Upper lobe of right lung (tissue), 1 donor: ENCODE data around the gene SRP14. TPM values are rescaled to one million over a fixed set of nuclear protein-coding genes. Genes with fewer than 3 reads are reported as not detected.

Experiments used
- ATAC-seq: fragments of 200-7000 bp; cut with Tn5 transposase; one replicate; pipeline ENCODE4 v1.9.1; 2020; ENCODE audit warnings: mild to moderate bottlenecking, moderate library complexity
- DNase-seq: peaks from one replicate; pipeline ENCODE4 v3.0.0-alpha.2; 2020
- H3K27ac ChIP-seq: fragments of 200-600 bp; one replicate; pipeline ENCODE4 v1.8.0; 2022
- H3K27me3 ChIP-seq: fragments of 200-600 bp; one replicate; pipeline ENCODE4 v1.8.0; 2022; ENCODE audit warnings: mild to moderate bottlenecking
- H3K36me3 ChIP-seq: fragments of 200-600 bp; one replicate; pipeline ENCODE4 v1.8.0; 2022
- H3K4me1 ChIP-seq: fragments of 200-600 bp; one replicate; pipeline ENCODE4 v1.8.0; 2022
- H3K4me3 ChIP-seq: fragments of 200-600 bp; one replicate; pipeline ENCODE4 v1.8.0; 2022; ENCODE audit warnings: mild to moderate bottlenecking
- H3K9me3 ChIP-seq: fragments of 200-600 bp; one replicate; pipeline ENCODE4 v1.8.0; 2022
- CTCF ChIP-seq: fragments of 200-600 bp; IDR thresholded peaks from one replicate; pipeline ENCODE4 v1.8.0; 2022; ENCODE audit warnings: antibody characterized with exemption
- intact Hi-C: fragments of 100-400 bp; cut with DNase I; formaldehyde crosslinking; loops from one replicate; pipeline ENCODE4 v1.11.0; 2022
- total RNA-seq: library from RNA; stranded (reverse); fragmentation: NEBNext Ultra II Directional; extraction: Animal tissue kit (Norgen Biotek cat#: 25700); gene quantifications from one replicate; pipeline ENCODE4 v1.2.1, GENCODE V29; 2021
- donor health status: DM: no; HTN: yes; CAD: no; lungs with severe emphysema.

SRP14 gene
- total RNA-seq, 1 donor from 2014 or later: 132 TPM

GRCh38 chr15:40082195-40082883 is 43.4 kb upstream of the SRP14 start:
- peak; percentile 26 for ATAC-seq
- DNase-seq: no peak
- no peaks in the 10 kb centered on the region for H3K36me3 ChIP-seq
- no peaks in the 10 kb centered on the region for H3K27me3 ChIP-seq
- H3K27ac ChIP-seq: peak overlapping the region; percentile 81
- TF ChIP-seq CTCF: no peak
- H3K4me1 ChIP-seq: peaks cover 19% of the 10 kb centered on the region
- intact Hi-C loops: no loop called here
- H3K9me3 ChIP-seq: no peaks in the 10 kb centered on the region
- H3K4me3 ChIP-seq: peak overlapping the region; percentile 37

GRCh38 chr15:40081691-40082194 is 42.8 kb upstream of the SRP14 start:
- Histone ChIP-seq H3K9me3 (no peaks in the 10 kb centered on the region), H3K4me3 (peak overlapping the region; percentile 37), H3K36me3 (no peaks in the 10 kb centered on the region), H3K27me3 (no peaks in the 10 kb centered on the region), H3K27ac (peak overlapping the region; percentile 81), H3K4me1 (peaks cover 19% of the 10 kb centered on the region)
- intact Hi-C loops: no loop called here
- DNase-seq: no peak
- ATAC-seq: peak; percentile 89
- TF ChIP-seq CTCF: no peak

GRCh38 chr15:40080847-40081246 is 41.9 kb upstream of the SRP14 start:
- Histone ChIP-seq H3K4me1 (peaks cover 19% of the 10 kb centered on the region), H3K4me3 (peak overlapping the region; percentile 37), H3K9me3 (no peaks in the 10 kb centered on the region), H3K36me3 (no peaks in the 10 kb centered on the region), H3K27me3 (no peaks in the 10 kb centered on the region), H3K27ac (peak overlapping the region; percentile 81)
- DNase-seq: no peak
- no peak for TF ChIP-seq CTCF
- intact Hi-C loops: no loop called here
- ATAC-seq: no peak

- H3K27ac ChIP-seq: no peak overlapping the region
- ATAC-seq (no peak), DNase-seq (no peak)
- intact Hi-C loops: no loop called here
- H3K4me1 ChIP-seq: peaks cover 19% of the 10 kb centered on the region
- no peak for TF ChIP-seq CTCF
- no peaks in the 10 kb centered on the region for H3K9me3 ChIP-seq
- H3K4me3 ChIP-seq: no peak overlapping the region
- H3K36me3 ChIP-seq: no peaks in the 10 kb centered on the region
- no peaks in the 10 kb centered on the region for H3K27me3 ChIP-seq
Observed at GRCh38 chr15:40080104-40080503, 41.1 kb upstream of the SRP14 start.

- no peak for ATAC-seq
- Histone ChIP-seq H3K4me1 (peaks cover 19% of the 10 kb centered on the region), H3K27ac (no peak overlapping the region)
Observed at GRCh38 chr15:40079456-40079855, 40.5 kb upstream of the SRP14 start.

More at GRCh38 chr15:40079456-40079855, 40.5 kb upstream of the SRP14 start:
- H3K9me3 ChIP-seq: no peaks in the 10 kb centered on the region
- no peak for DNase-seq
- no peaks in the 10 kb centered on the region for H3K36me3 ChIP-seq
- no peaks in the 10 kb centered on the region for H3K27me3 ChIP-seq
- intact Hi-C loops: no loop called here
- no peak overlapping the region for H3K4me3 ChIP-seq
- no peak for TF ChIP-seq CTCF
